Activated T-helper 1 cell treated with anti-CD3 and anti-CD28 coated beads, Interleukin-12 subunit alpha, Interleukin-12 subunit beta, Interleukin-2, Interleukin-4 antibody, amounts not matched to agents 30 ng/mL and 10 ng/mL and 1 ng/mL, durations not matched to agents 14 hours and 24 hours and 36 hours (primary cell): ENCODE data around the gene RNFT2. TPM values are rescaled to one million over a fixed set of nuclear protein-coding genes. Genes with fewer than 3 reads are reported as not detected.

Experiments
- DNase-seq: peaks from one replicate; pipeline ENCODE4 v3.0.0; 2021; ENCODE audit warnings: low spot score
- H3K27ac Mint-ChIP-seq: one replicate; pipeline ENCODE4 v1.8.0; 2021; ENCODE audit warnings: mild to moderate bottlenecking, mixed read lengths
- H3K27me3 Mint-ChIP-seq: one replicate; pipeline ENCODE4 v1.8.0; 2022; ENCODE audit warnings: mild to moderate bottlenecking, moderate library complexity, mixed read lengths; ENCODE audit not compliant: insufficient read depth
- H3K36me3 Mint-ChIP-seq: one replicate; pipeline ENCODE4 v1.8.0; 2021; ENCODE audit warnings: low read depth, mixed read lengths
- H3K4me1 Mint-ChIP-seq: one replicate; pipeline ENCODE4 v1.8.0; 2021; ENCODE audit warnings: low read depth, mixed read lengths
- H3K4me3 Mint-ChIP-seq: one replicate; pipeline ENCODE4 v1.8.0; 2021; ENCODE audit warnings: mild to moderate bottlenecking, moderate library complexity, mixed read lengths
- H3K9me3 Mint-ChIP-seq: one replicate; pipeline ENCODE4 v1.8.0; 2021; ENCODE audit warnings: mixed read lengths
- intact Hi-C: fragments of 100-400 bp; cut with micrococcal nuclease; formaldehyde crosslinking; loops from one replicate; pipeline ENCODE4 v1.15.1; 2024
- total RNA-seq: library from RNA; stranded (reverse); gene quantifications from 2 replicates; pipeline ENCODE4 v1.2.3, GENCODE V29; 2022

Gene RNFT2
- total RNA-seq, 1 donor from 2014 or later = 8.0 TPM

GRCh38 chr12:116698554-116699075 lies 39.5 kb upstream of the RNFT2 start:
- no peaks in the 10 kb centered on the region for H3K9me3 Mint-ChIP-seq
- no peak for DNase-seq
- H3K36me3 Mint-ChIP-seq = no peaks in the 10 kb centered on the region
- no peak overlapping the region for H3K27ac Mint-ChIP-seq
- H3K27me3 Mint-ChIP-seq = peaks cover 15% of the 10 kb centered on the region
- intact Hi-C loops = no loop called here
- H3K4me3 Mint-ChIP-seq = no peak overlapping the region
- peaks cover 12% of the 10 kb centered on the region for H3K4me1 Mint-ChIP-seq

GRCh38 chr12:116700066-116700465 lies 38.0 kb upstream of the RNFT2 start:
- no peak for DNase-seq
- Mint-ChIP-seq H3K27ac (no peak overlapping the region), H3K9me3 (no peaks in the 10 kb centered on the region), H3K4me3 (no peak overlapping the region), H3K27me3 (peaks cover 3% of the 10 kb centered on the region), H3K36me3 (no peaks in the 10 kb centered on the region), H3K4me1 (peaks cover 8% of the 10 kb centered on the region)
- intact Hi-C loops = loop anchor here (10.0 kb wide), 1 partner anchor 555 kb away; no protein-coding TSS in a partner anchor

DNA sequence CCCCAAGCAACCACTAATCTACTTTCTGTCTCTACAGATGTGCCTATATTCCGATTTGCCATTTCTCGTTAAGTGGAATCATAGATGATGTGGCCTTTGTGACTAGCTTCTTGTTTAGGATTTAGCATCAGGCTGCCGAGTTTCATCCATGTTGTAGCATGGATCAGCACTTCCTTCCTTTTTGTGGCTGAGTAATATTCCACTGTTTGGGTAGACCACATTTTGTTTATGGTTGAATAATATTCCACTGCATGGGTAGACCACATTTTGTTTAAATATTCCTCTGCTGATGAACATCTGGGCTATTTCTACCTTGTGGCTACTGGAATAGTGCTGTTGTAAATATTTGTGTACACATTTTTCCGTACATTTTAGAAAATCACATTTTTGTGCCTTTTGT lies 36.7 kb upstream of the RNFT2 start:
- no peak for DNase-seq
- intact Hi-C loops = loop anchor here (10.0 kb wide), 1 partner anchor 557 kb away; no protein-coding TSS in a partner anchor
- Mint-ChIP-seq H3K36me3 (no peaks in the 10 kb centered on the region), H3K27ac (no peak overlapping the region), H3K9me3 (no peaks in the 10 kb centered on the region), H3K4me3 (no peak overlapping the region), H3K4me1 (peaks cover 5% of the 10 kb centered on the region), H3K27me3 (peaks cover 2% of the 10 kb centered on the region)

GRCh38 chr12:116703214-116703795 lies 34.8 kb upstream of the RNFT2 start:
- Mint-ChIP-seq H3K36me3 (no peaks in the 10 kb centered on the region), H3K4me3 (no peak overlapping the region), H3K27me3 (peaks cover 4% of the 10 kb centered on the region), H3K27ac (no peak overlapping the region), H3K9me3 (no peaks in the 10 kb centered on the region), H3K4me1 (peaks cover 5% of the 10 kb centered on the region)
- intact Hi-C loops = loop anchor here (1.0 to 10.0 kb wide), 5 partner anchors 179 to 559 kb away; no protein-coding TSS in a partner anchor
- DNase-seq = peak; percentile 47

DNA sequence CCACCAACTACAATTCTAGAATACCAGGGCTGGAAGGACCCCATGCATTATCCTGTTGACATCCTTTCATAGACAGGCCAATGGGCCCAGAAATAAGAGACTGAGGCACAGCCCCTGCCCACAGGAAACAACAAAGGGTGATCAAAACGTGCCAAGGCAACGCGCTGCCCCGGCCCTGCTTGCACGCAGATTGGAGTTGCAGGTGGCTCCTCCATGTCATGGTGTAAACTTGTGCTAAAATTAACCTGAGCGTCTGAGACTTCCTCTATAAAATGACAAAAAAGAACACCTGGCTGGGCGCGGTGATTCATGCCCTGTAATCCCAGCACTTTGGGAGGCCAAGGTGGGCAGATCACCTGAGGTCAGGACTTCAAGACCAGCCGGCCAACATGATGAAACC lies 30.4 kb upstream of the RNFT2 start:
- intact Hi-C loops = loop anchor here (2.0 to 10.0 kb wide), 2 partner anchors 563 to 709 kb away; no protein-coding TSS in a partner anchor
- Mint-ChIP-seq H3K27me3 (peaks cover 13% of the 10 kb centered on the region), H3K4me1 (peaks cover 16% of the 10 kb centered on the region), H3K36me3 (peaks cover 5% of the 10 kb centered on the region), H3K4me3 (no peak overlapping the region), H3K9me3 (no peaks in the 10 kb centered on the region), H3K27ac (no peak overlapping the region)
- no peak for DNase-seq

DNA sequence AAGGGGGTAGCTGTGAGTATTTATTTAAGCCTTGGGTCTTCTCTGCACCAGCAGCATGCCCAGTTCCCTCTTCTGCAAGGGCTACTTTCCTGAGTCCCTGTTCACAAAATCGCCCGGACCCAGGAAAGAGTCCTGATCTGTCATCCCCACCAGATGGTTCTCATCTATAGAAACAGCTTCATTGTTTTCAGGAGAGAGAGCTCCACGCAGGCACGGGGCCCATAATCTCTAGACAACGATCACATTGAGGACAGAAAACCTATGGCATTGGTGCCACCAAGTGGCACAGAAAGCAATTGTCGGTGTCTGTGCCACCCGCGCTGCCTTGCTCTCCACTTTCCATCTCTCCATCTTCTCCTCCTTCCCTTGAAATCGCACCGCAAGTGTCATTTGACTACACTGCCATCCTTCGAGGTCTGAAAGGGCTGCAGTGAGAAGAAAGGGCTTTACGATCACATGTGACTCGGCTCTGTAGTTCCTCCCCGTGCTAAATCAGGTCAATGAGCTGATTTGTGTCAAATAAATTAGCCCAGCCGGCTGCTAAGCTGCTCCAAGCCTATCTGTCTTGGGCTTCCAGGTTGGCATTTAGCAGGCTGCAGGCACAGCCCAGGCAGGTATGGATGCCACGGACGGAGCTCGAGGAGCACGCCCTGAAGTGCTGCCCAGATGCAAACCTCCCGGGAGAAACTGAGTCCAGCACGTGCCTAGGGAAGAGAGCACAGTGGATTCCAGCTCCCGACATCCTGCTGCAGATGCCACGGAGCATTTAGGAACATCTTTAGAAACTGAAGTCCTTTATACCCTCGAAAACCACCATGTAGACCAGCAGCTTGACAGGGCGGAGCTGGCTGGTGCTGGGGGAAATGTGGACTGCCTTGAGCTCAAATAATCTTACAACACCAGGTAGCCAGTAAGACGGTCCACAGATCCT lies 29.0 kb upstream of the RNFT2 start:
- intact Hi-C loops = loop anchor here (2.0 to 10.0 kb wide), 2 partner anchors 564 to 710 kb away; no protein-coding TSS in a partner anchor
- Mint-ChIP-seq H3K27me3 (peaks cover 13% of the 10 kb centered on the region), H3K36me3 (peaks cover 5% of the 10 kb centered on the region), H3K4me1 (peaks cover 11% of the 10 kb centered on the region), H3K27ac (no peak overlapping the region), H3K9me3 (no peaks in the 10 kb centered on the region), H3K4me3 (no peak overlapping the region)
- peak; percentile 14 for DNase-seq

DNA sequence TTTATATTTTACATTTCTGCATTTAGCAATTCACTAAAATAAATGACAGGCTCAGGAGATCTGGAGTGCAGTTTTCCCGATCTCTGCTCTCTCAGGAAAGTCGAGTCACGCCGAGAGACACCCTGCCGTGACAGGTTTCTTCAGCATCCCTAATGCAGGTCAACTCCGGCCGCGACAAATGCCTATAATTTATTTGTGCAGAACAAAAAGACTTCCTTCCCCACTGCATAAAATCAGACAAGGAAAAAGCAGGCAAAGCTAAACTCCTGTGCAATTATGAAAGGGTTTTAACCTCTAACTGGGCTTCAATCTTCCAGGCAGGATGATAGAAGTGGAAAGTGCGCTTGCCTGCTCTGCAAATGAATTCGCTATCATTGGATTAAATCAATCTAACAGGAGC lies 28.3 kb upstream of the RNFT2 start:
- DNase-seq = no peak
- Mint-ChIP-seq H3K4me3 (no peak overlapping the region), H3K9me3 (no peaks in the 10 kb centered on the region), H3K27ac (no peak overlapping the region), H3K27me3 (peaks cover 13% of the 10 kb centered on the region), H3K4me1 (peaks cover 11% of the 10 kb centered on the region), H3K36me3 (peaks cover 5% of the 10 kb centered on the region)
- intact Hi-C loops = loop anchor here (2.0 to 10.0 kb wide), 2 partner anchors 565 to 711 kb away; no protein-coding TSS in a partner anchor

GRCh38 chr12:116710370-116711150 lies 27.6 kb upstream of the RNFT2 start:
- Mint-ChIP-seq H3K36me3 (peaks cover 5% of the 10 kb centered on the region), H3K9me3 (no peaks in the 10 kb centered on the region), H3K4me3 (no peak overlapping the region), H3K27ac (no peak overlapping the region), H3K27me3 (peaks cover 13% of the 10 kb centered on the region), H3K4me1 (peaks cover 11% of the 10 kb centered on the region)
- intact Hi-C loops = no loop called here
- no peak for DNase-seq

- H3K4me3 Mint-ChIP-seq = no peak overlapping the region
- H3K9me3 Mint-ChIP-seq = no peaks in the 10 kb centered on the region
- peaks cover 18% of the 10 kb centered on the region for H3K36me3 Mint-ChIP-seq
- H3K4me1 Mint-ChIP-seq = peaks cover 11% of the 10 kb centered on the region
- intact Hi-C loops = no loop called here
- H3K27ac Mint-ChIP-seq = no peak overlapping the region
- peaks cover 9% of the 10 kb centered on the region for H3K27me3 Mint-ChIP-seq
- DNase-seq = no peak
These were observed 25.4 kb upstream of the RNFT2 start for GRCh38 chr12:116712458-116713303.

DNA sequence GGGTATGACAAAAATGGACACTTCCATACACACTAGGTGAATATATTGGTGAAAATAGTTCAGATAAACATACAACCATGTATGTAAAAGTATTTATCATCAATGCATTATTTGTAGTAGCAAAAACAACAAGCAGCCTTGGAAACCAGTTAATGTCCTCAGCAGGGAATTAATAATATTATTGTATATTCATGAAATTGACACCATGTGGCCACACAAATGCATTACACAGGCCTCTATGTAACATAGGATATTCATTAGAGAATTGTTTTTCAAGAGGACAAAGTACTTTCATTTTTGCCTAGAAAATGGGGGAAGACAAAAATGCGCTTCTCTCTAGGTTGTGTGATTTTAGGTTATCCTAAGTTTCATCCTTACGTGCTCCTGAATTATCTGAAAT lies 24.6 kb upstream of the RNFT2 start:
- H3K9me3 Mint-ChIP-seq = no peaks in the 10 kb centered on the region
- peaks cover 9% of the 10 kb centered on the region for H3K4me1 Mint-ChIP-seq
- no peak overlapping the region for H3K4me3 Mint-ChIP-seq
- H3K27ac Mint-ChIP-seq = no peak overlapping the region
- no peak for DNase-seq
- intact Hi-C loops = no loop called here
- H3K36me3 Mint-ChIP-seq = peaks cover 18% of the 10 kb centered on the region
- peaks cover 9% of the 10 kb centered on the region for H3K27me3 Mint-ChIP-seq

- H3K27me3 Mint-ChIP-seq = peaks cover 5% of the 10 kb centered on the region
- H3K4me1 Mint-ChIP-seq = peaks cover 2% of the 10 kb centered on the region
- H3K9me3 Mint-ChIP-seq = no peaks in the 10 kb centered on the region
- H3K4me3 Mint-ChIP-seq = no peak overlapping the region
- H3K36me3 Mint-ChIP-seq = peaks cover 22% of the 10 kb centered on the region
- no peak for DNase-seq
- intact Hi-C loops = no loop called here
- H3K27ac Mint-ChIP-seq = no peak overlapping the region
These were observed 23.9 kb upstream of the RNFT2 start for GRCh38 chr12:116714175-116714574.
